GM06990 (cell line): ENCODE results near the gene CLIP4.

Experiments
- DNase-seq: peaks from one replicate; pipeline ENCODE4 v3.0.0-alpha.2; 2011; ENCODE audit not compliant: insufficient read length; ENCODE audit errors: extremely low read depth
- H3K27me3 ChIP-seq: replicated peaks from 2 replicates; pipeline ENCODE4 v1.6.0; 2011; ENCODE audit warnings: low read length; ENCODE audit not compliant: control insufficient read depth, insufficient read depth
- H3K36me3 ChIP-seq: 2 replicates; pipeline ENCODE4 v1.5.1; 2011; ENCODE audit warnings: low read length; ENCODE audit not compliant: control insufficient read depth, insufficient read depth
- H3K4me3 ChIP-seq: replicated peaks from 2 replicates; pipeline ENCODE4 v1.5.1; 2011; ENCODE audit warnings: low read depth, mild to moderate bottlenecking, control low read depth, low read length
- CTCF ChIP-seq: IDR thresholded peaks from 2 replicates; pipeline ENCODE4 v1.5.1; 2011; ENCODE audit warnings: low read length, control low read depth, mild to moderate bottlenecking, inconsistent platforms; ENCODE audit not compliant: insufficient read depth, poor library complexity, severe bottlenecking

The CLIP4 gene

GRCh38 chr2:29114946-29115609 is at the start of gene CLIP4:
CLIP4 (plus strand) TSS chr2:29115415; CDS start chr2:29121389, 5,974 bp downstream.
- DNase-seq = peak; percentile 80
- Histone ChIP-seq H3K36me3 (no peaks in the 10 kb centered on the region), H3K27me3 (no peaks in the 10 kb centered on the region), H3K4me3 (peak within 1 kb of the TSS; percentile 80)
- peak; percentile 8 for TF ChIP-seq CTCF

GRCh38 chr2:29066271-29066860 is 48.8 kb upstream of the CLIP4 start:
- no peak for TF ChIP-seq CTCF

GRCh38 chr2:29066997-29067605 is 48.1 kb upstream of the CLIP4 start:
- Histone ChIP-seq H3K27me3 (no peaks in the 10 kb centered on the region; the same call in 1 of the 2 replicates), H3K36me3 (no peaks in the 10 kb centered on the region), H3K4me3 (no peak overlapping the region)
- no peak for TF ChIP-seq CTCF
- DNase-seq = no peak

More at GRCh38 chr2:29066271-29066860, 48.8 kb upstream of the CLIP4 start:
- H3K4me3 ChIP-seq = no peak overlapping the region
- DNase-seq = no peak
- no peaks in the 10 kb centered on the region for H3K36me3 ChIP-seq
- H3K27me3 ChIP-seq = no peaks in the 10 kb centered on the region; the same call in 1 of the 2 replicates

GRCh38 chr2:29068513-29068912 is 46.7 kb upstream of the CLIP4 start:
- no peak for DNase-seq
- no peak overlapping the region for H3K4me3 ChIP-seq
- no peaks in the 10 kb centered on the region; the same call in 1 of the 2 replicates for H3K27me3 ChIP-seq
- H3K36me3 ChIP-seq = no peaks in the 10 kb centered on the region
- TF ChIP-seq CTCF = no peak

- H3K27me3 ChIP-seq = no peaks in the 10 kb centered on the region; the same call in 1 of the 2 replicates
- DNase-seq = no peak
- no peak overlapping the region for H3K4me3 ChIP-seq
- no peak for TF ChIP-seq CTCF
- H3K36me3 ChIP-seq = no peaks in the 10 kb centered on the region
Measured at GRCh38 chr2:29070526-29070925, 44.7 kb upstream of the CLIP4 start.
